A673 (cell line): ENCODE measurements around the gene TRERF1. TPM values are rescaled to one million over a fixed set of nuclear protein-coding genes. Genes with fewer than 3 reads are reported as not detected.

Source experiments
- BruUV-seq: library from RNA; stranded (reverse); fragments of 400-500 nt; replicated peaks from 2 replicates; lab custom pipeline; 2021; lab: Mats Ljungman, UMichigan
- CTCF ChIA-PET: fragments of 300-600 bp; sonication (Branson Sonifier 250); formaldehyde crosslinking; loops from one replicate; lab custom pipeline; 2022; ENCODE audit warnings: antibody characterized with exemption; lab: Charles Lee
- POLR2A ChIA-PET: fragments of 300-600 bp; sonication (Branson Sonifier 250); formaldehyde crosslinking; loops from one replicate; lab custom pipeline; 2022; ENCODE audit warnings: antibody characterized with exemption; ENCODE audit not compliant: low non-redundant PET; lab: Charles Lee
- DNase-seq: peaks from one replicate; pipeline ENCODE4 v3.0.0-alpha.2; 2015; ENCODE audit warnings: low spot score
- H3K27ac ChIP-seq: fragments of 200-600 bp; sonication (generic); 2 replicates; pipeline ENCODE4 v1.5.1; 2016; ENCODE audit warnings: mixed run types, low read depth, mild to moderate bottlenecking, mixed read lengths, antibody characterized with exemption, low read length; ENCODE audit not compliant: poor library complexity, severe bottlenecking
- H3K27me3 ChIP-seq: fragments of 200-600 bp; sonication (generic); replicated peaks from 2 replicates; pipeline ENCODE4 v1.6.1; 2017; ENCODE audit warnings: mixed run types, low read depth, mild to moderate bottlenecking, mixed read lengths, antibody characterized with exemption, low read length; ENCODE audit not compliant: insufficient read depth, poor library complexity
- H3K36me3 ChIP-seq: fragments of 200-600 bp; sonication (generic); 2 replicates; pipeline ENCODE4 v1.6.1; 2016; ENCODE audit warnings: mixed run types, mild to moderate bottlenecking, mixed read lengths, antibody characterized with exemption, low read length; ENCODE audit not compliant: insufficient read depth, poor library complexity, severe bottlenecking
- H3K4me1 ChIP-seq: fragments of 200-600 bp; sonication (generic); 2 replicates; pipeline ENCODE4 v1.6.1; 2017; ENCODE audit warnings: mixed run types, mild to moderate bottlenecking, mixed read lengths, antibody characterized with exemption, low read length; ENCODE audit not compliant: insufficient read depth, poor library complexity, severe bottlenecking
- H3K4me3 ChIP-seq: fragments of 200-600 bp; sonication (generic); 2 replicates; pipeline ENCODE4 v1.5.1; 2016; ENCODE audit warnings: low read depth, mixed run types, mild to moderate bottlenecking, mixed read lengths, low read length; ENCODE audit not compliant: poor library complexity, severe bottlenecking
- H3K9me3 ChIP-seq: fragments of 200-600 bp; sonication (generic); 2 replicates; pipeline ENCODE4 v1.6.1; 2016; ENCODE audit warnings: mixed run types, low read depth, mild to moderate bottlenecking, mixed read lengths, antibody characterized with exemption, low read length; ENCODE audit not compliant: poor library complexity, severe bottlenecking
- EZH2 ChIP-seq: fragments of 200-600 bp; sonication (generic); IDR thresholded peaks from 2 replicates; pipeline ENCODE4 v1.6.1; 2017; ENCODE audit warnings: borderline replicate concordance, low read depth, mild to moderate bottlenecking, mixed read lengths, antibody characterized with exemption, low read length; ENCODE audit not compliant: poor library complexity, severe bottlenecking
- intact Hi-C: fragments of 100-400 bp; cut with micrococcal nuclease; formaldehyde crosslinking; loops from one replicate; pipeline ENCODE4 v1.10.0; 2022; ENCODE audit not compliant: unreplicated experiment
- total RNA-seq: library from RNA; stranded (reverse); gene quantifications from 2 replicates; pipeline ENCODE4 v1.2.3, GENCODE V29; 2021
- TF ChIP-seq, protein P1 (sequence below): fragments of 300-800, 200-600 bp; sonication (generic); conservative IDR thresholded peaks from 2 replicates; pipeline ENCODE4 v1.5.1; 2017; ENCODE audit warnings: low read depth, mild to moderate bottlenecking, antibody characterized with exemption, low read length, moderate library complexity, mixed read lengths

TRERF1 gene
- total RNA-seq, 1 experiment from 2014 or later: 9.5 TPM

- no TSS peak for BruUV-seq
- Histone ChIP-seq H3K4me3 (no peak overlapping the region), H3K36me3 (no peaks in the 10 kb centered on the region), H3K4me1 (no peaks in the 10 kb centered on the region), H3K27ac (no peak overlapping the region), H3K27me3 (no peaks in the 10 kb centered on the region), H3K9me3 (no peaks in the 10 kb centered on the region)
- POLR2A ChIA-PET: no interaction called here
- CTCF ChIA-PET: no interaction called here
- intact Hi-C loops: no loop called here
- TF ChIP-seq EZH2: no peak
- TF ChIP-seq, protein P1, sequence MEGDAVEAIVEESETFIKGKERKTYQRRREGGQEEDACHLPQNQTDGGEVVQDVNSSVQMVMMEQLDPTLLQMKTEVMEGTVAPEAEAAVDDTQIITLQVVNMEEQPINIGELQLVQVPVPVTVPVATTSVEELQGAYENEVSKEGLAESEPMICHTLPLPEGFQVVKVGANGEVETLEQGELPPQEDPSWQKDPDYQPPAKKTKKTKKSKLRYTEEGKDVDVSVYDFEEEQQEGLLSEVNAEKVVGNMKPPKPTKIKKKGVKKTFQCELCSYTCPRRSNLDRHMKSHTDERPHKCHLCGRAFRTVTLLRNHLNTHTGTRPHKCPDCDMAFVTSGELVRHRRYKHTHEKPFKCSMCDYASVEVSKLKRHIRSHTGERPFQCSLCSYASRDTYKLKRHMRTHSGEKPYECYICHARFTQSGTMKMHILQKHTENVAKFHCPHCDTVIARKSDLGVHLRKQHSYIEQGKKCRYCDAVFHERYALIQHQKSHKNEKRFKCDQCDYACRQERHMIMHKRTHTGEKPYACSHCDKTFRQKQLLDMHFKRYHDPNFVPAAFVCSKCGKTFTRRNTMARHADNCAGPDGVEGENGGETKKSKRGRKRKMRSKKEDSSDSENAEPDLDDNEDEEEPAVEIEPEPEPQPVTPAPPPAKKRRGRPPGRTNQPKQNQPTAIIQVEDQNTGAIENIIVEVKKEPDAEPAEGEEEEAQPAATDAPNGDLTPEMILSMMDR: no peak
- DNase-seq: no peak
These were observed 214.8 kb downstream of the TRERF1 start for GRCh38 chr6:42236682-42237473.

DNA sequence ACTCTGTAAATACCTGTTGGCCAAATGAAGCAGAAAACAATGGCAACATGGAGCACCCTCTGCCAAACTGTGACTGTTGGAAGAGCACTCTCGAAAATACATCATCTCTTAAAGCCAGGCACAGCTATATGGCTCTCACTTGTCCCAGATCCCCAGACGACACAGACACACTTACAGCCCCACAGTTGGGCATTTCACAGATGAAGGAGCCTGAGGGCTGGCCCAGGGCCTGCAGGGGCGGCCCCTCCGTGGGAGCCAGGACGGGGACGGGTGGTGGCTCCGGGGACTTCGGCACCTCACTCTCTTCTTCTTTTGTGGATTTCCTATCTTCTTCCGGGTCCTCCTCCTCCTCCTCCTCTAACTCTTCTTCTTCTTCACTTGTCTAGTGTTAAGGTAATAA is 215.7 kb downstream of the TRERF1 start:
- no TSS peak for BruUV-seq
- intact Hi-C loops: no loop called here
- no peak overlapping the region for H3K4me3 ChIP-seq
- H3K4me1 ChIP-seq: no peaks in the 10 kb centered on the region
- DNase-seq: no peak
- POLR2A ChIA-PET: no interaction called here
- TF ChIP-seq, protein P1: no peak
- no peak for TF ChIP-seq EZH2
- H3K27ac ChIP-seq: no peak overlapping the region
- H3K27me3 ChIP-seq: no peaks in the 10 kb centered on the region
- H3K9me3 ChIP-seq: no peaks in the 10 kb centered on the region
- H3K36me3 ChIP-seq: no peaks in the 10 kb centered on the region
- CTCF ChIA-PET: no interaction called here

DNA sequence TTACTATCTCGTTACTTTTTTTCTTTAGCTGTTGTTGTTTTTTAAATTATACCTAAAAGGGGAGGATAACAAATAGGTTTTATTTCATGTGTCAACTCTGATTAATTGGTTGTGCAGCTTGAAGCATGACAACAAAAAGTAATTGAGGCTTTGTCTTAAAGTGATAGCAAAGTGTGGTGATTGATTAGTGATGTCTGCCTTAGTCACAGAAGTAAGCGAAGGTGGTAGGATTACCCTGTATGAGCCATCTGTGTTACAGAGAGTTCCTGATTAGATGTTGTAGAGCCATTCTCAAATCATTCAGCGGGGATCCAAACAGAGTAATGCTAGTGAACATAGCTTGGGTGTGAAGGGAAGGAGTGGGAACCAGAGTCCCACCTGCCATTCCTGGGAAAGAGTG is 219.7 kb downstream of the TRERF1 start:
- DNase-seq: no peak
- CTCF ChIA-PET: no interaction called here
- no peak for TF ChIP-seq EZH2
- TF ChIP-seq, protein P1: no peak
- POLR2A ChIA-PET: no interaction called here
- no peaks in the 10 kb centered on the region for H3K27me3 ChIP-seq
- H3K27ac ChIP-seq: no peak overlapping the region
- no TSS peak for BruUV-seq
- H3K4me1 ChIP-seq: no peaks in the 10 kb centered on the region
- no peak overlapping the region for H3K4me3 ChIP-seq
- H3K36me3 ChIP-seq: no peaks in the 10 kb centered on the region
- intact Hi-C loops: no loop called here
- H3K9me3 ChIP-seq: no peaks in the 10 kb centered on the region
